ENCODE data around the gene CUX1. TPM values are rescaled to one million over a fixed set of nuclear protein-coding genes. Genes with fewer than 3 reads are reported as not detected.

The CUX1 gene
- total RNA-seq, 4 donors from 2014 or later = 64.1 to 142 (median 111) TPM

DNA sequence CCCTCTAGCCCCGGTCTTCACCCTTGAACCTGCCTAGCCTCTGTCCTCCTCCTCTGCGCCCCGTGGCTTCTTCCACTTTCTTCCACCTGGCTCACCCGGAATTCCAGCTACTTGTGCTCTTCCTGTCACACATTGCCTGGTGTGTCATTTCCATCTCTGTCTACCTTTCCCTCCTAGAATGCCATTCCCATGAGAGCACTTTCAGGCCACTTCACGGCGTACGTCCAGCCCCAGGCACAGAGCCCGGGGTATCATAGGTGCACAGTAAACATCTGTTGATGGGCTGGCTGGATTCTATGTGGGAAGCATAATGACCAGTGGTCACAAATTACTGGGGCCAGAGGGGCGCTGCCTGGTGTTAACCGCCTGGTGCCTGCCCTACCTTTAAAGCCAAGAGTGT, 161.3 kb downstream of the CUX1 start:
- Histone ChIP-seq H3K9me3 (no peaks in the 10 kb centered on the region), H3K27ac (no peak overlapping the region), H3K4me3 (no peak overlapping the region), H3K27me3 (no peaks in the 10 kb centered on the region), H3K4me1 (peaks cover 0 to 5% (median 0%) of the 10 kb centered on the region in 4 donors), H3K36me3 (no peaks in the 10 kb centered on the region)
- no peak for DNase-seq
- TF ChIP-seq POLR2A (IDR thresholded peaks at IDR 0.05) (no peak), CTCF (IDR thresholded peaks at IDR 0.05) (no peak)

DNA sequence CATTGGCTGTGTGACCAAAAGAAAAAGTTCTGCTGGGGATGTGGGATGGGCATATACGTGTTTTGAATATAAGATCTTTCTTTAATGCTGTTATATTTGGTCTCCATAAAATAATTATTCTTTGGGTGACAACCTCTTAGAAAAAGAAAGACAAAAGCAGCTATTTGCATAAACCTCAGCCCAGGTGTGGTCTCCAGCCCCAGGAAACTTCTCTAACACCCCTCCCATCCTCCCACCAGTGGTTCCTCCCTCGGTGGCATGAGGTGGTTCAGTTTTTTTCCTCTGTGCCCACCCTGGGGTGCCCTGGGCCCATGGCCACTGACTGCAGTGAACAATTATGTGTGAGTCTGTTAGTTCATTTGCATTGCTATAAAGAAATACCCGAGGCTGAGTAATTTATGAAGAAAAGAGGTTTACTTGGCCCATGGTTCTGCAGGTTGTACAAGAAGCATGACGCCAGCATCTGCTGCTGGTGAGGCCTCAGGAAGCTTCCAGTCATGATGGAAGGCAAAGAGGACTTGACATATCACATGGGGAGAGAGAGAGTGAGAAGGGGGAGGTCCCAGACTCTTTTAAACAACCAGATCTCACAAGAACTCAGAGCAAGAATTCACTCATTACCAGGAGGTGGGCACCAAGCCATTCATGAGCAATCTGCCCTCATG, 165.9 kb downstream of the CUX1 start:
- TF ChIP-seq CTCF (IDR thresholded peaks at IDR 0.05) = no peak
- no peak for TF ChIP-seq POLR2A (IDR thresholded peaks at IDR 0.05)
- Histone ChIP-seq H3K4me1 (peaks cover 0 to 5% (median 0%) of the 10 kb centered on the region in 4 donors), H3K27me3 (no peaks in the 10 kb centered on the region), H3K36me3 (no peaks in the 10 kb centered on the region), H3K9me3 (no peaks in the 10 kb centered on the region), H3K27ac (no peak overlapping the region), H3K4me3 (no peak overlapping the region)
- DNase-seq = no peak

DNA sequence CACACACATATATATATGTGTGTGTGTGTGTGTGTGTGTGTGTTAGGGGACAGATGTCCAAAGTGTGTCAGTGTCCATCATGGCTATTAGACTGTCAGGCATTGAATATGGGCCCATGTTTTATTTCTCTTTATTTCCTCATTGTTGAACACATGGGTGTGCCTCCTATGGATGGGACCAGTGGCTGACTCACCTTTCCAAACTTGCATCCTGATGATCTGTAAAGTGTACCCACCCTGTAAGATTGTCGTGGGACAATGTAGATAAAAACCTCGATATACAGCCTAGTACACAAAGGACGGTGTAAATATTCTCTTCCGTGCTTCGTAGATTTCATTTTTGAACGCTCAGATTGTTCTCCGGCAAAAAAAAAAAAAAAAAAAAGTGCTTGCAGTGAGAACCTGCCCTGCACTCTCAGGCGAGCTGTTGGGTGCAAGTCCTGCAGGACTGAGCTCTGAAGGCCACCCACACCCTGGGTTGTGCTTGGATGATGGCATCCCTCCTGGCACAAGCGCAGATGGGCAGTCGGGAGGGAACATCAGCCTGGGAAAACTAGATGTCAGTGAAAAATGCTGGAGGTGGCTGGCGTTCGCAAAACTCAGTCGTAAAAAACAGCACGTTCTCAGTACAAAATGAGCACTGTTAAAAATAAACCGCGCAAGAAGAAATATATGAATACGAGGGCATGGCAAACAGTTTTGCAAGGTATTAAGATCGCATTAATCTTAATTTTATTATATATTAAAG, 166.9 kb downstream of the CUX1 start:
- TF ChIP-seq CTCF (IDR thresholded peaks at IDR 0.05) (no peak), POLR2A (IDR thresholded peaks at IDR 0.05) (no peak)
- Histone ChIP-seq H3K27ac (no peak overlapping the region), H3K36me3 (no peaks in the 10 kb centered on the region), H3K9me3 (no peaks in the 10 kb centered on the region), H3K27me3 (no peaks in the 10 kb centered on the region), H3K4me1 (peaks cover 0 to 5% (median 1%) of the 10 kb centered on the region in 4 donors), H3K4me3 (no peak overlapping the region)
- DNase-seq = no peak

DNA sequence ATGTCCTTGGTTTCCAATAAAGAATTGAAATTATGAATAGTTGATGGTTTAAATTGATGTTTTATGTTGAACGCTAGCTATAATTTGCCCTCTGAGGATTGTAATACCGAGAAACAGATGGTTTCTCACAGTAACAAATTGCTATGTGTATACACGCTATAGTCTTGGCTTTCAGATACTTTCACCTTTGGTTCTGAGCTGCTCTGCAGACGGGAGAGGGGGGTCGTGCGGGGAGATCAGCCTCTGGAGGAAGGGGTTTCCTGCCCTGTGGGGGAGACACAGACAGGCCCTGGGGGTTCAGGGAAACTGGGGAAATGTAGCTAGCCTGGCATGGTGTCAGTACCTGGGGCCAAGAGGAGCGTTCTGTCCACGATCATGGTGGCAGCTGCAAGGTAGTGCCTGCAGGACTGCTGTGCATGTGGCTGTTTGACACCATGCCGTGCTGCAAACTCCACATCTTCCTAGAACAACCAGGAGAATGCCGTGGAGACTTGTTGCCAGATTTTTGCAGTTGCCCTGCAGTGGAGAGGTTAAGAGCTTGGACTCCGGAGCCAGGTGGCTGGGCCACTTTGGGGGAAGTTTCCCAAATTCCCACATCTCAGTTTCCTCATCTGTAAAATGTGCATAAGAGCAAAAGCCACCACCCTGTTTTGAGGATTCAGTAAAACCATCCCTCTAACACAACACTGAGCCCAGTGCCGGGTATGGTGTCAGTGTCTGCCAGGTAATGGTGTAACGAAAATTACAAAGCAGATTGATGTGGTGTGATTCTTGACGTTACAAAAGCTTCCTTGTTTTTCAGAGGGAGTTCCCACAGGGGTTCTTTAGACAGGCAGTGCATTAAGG, 167.9 kb downstream of the CUX1 start:
- Histone ChIP-seq H3K4me3 (no peak overlapping the region), H3K9me3 (no peaks in the 10 kb centered on the region), H3K27ac (no peak overlapping the region), H3K36me3 (no peaks in the 10 kb centered on the region), H3K4me1 (peaks cover 0 to 10% (median 2%) of the 10 kb centered on the region in 4 donors), H3K27me3 (no peaks in the 10 kb centered on the region)
- TF ChIP-seq POLR2A (IDR thresholded peaks at IDR 0.05) (no peak), CTCF (IDR thresholded peaks at IDR 0.05) (no peak)
- DNase-seq = no peak

DNA sequence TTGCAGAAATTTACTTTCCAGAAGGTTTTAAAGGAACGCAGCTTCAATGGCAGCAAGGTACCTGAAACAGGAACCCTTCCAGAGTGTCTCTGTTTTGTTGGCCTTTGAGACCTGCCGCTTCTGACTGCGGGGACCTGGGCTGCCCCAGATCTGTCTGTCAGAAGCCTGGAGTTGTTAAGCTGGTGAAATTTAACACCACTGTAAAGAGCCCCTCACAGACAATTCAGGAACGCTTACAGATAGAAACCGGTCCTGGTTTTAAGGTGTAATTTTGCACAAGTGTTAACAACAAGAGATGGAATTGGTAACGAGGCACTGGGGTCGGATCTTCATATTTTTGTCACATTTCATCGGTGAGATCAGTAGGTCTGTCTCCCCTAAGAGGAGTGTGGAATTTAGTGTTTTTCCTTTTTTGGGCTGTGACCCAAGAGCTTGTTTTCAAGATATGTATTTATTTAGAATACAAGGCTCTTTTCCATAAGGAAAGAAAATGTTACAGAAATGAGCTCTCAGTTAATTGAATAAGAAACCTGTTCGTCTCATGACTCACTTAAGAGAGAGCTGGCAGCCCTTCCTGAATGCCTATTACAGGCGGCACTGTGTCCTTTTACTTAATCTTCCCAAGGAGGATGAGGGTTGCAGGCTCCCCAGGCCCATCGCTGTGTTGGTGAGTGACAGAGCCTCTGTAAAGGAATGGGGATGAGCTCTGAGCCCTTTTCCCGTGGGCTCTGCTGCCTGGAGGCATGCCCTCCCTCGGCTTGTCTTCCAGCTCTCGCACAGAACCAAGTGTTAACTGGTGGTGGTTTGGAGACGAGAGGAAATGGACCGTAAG, 168.7 kb downstream of the CUX1 start:
- no peaks in the 10 kb centered on the region for H3K9me3 ChIP-seq
- no peaks in the 10 kb centered on the region for H3K36me3 ChIP-seq
- DNase-seq = no peak
- H3K27me3 ChIP-seq = no peaks in the 10 kb centered on the region
- H3K4me3 ChIP-seq = no peak overlapping the region
- H3K27ac ChIP-seq = no peak overlapping the region
- H3K4me1 ChIP-seq = peaks cover 0 to 10% (median 2%) of the 10 kb centered on the region in 4 donors
- TF ChIP-seq POLR2A (IDR thresholded peaks at IDR 0.05) (no peak), CTCF (IDR thresholded peaks at IDR 0.05) (no peak)
